K562 (cell line): ENCODE results near the gene VSIG2. TPM values are rescaled to one million over a fixed set of nuclear protein-coding genes. Genes with fewer than 3 reads are reported as not detected.

Source experiments
- ATAC-seq: fragments of 200-7000 bp; cut with Tn5 transposase; 3 replicates; pipeline ENCODE4 v1.9.1; 2020; ENCODE audit warnings: moderate library complexity
- BruUV-seq: library from RNA; stranded (reverse); fragments of 400-500 nt; replicated peaks from 2 replicates; lab custom pipeline; 2021; lab: Mats Ljungman, UMichigan
- CTCF ChIA-PET: fragments of 300-600 bp; formaldehyde crosslinking; extraction: SDS; loops from one replicate; lab custom pipeline; 2021; ENCODE audit warnings: low intra/inter-chr PET ratio; lab: Yijun Ruan, JAX
- POLR2A ChIA-PET: fragments of 300-600, 350-650 bp; sonication (Branson Sonifier 250); formaldehyde crosslinking; extraction: SDS; loops from one replicate; lab custom pipeline; 2021; ENCODE audit warnings: antibody characterized with exemption, inconsistent platforms; lab: Yijun Ruan, JAX
- DNase-seq, 4 experiments: peaks; one replicate each; pipeline versions ENCODE4 v3.0.0 to v3.0.0-alpha.2; 2011 to 2018; ENCODE audit warnings: low spot score in 3 of 4, mixed read lengths in 3 of 4; ENCODE audit errors: extremely low read depth in 1 of 4
- FAIRE-seq: peaks from 2 replicates; lab custom pipeline; 2011; peaks lifted over from hg19 to GRCh38; lab: Jason Lieb, UNC
- H2AFZ ChIP-seq: 2 replicates; pipeline ENCODE4 v1.6.0; 2011; ENCODE audit warnings: low read depth, low read length, control low read depth, inconsistent platforms
- H3K27ac ChIP-seq: fragments of 200-600 bp; 3 replicates; pipeline ENCODE4 v1.8.0; 2011; ENCODE audit warnings: low read depth, mild to moderate bottlenecking, control low read depth, inconsistent platforms, low read length, moderate library complexity, mixed read lengths; ENCODE audit errors: extremely low read depth
- H3K27me3 ChIP-seq, 2 experiments: fragments of 300-600 bp in 1 of 2; 2 replicates in 1 of 2; 3 replicates in 1 of 2; pipeline versions ENCODE4 v1.6.0 to v1.8.0; 2011; ENCODE audit warnings: inconsistent platforms in 2 of 2, low read length in 2 of 2, mild to moderate bottlenecking in 1 of 2, mixed read lengths in 1 of 2, moderate library complexity in 1 of 2; ENCODE audit not compliant: control insufficient read depth in 2 of 2, insufficient read depth in 2 of 2
- H3K36me3 ChIP-seq: fragments of 300-600 bp; 3 replicates; pipeline ENCODE4 v1.8.0; 2011; ENCODE audit warnings: mild to moderate bottlenecking, low read length, inconsistent platforms; ENCODE audit not compliant: control insufficient read depth, insufficient read depth
- H3K4me1 ChIP-seq, 2 experiments: fragments of 200-600 bp in 1 of 2; replicated peaks in 1 of 2; 2 replicates in 1 of 2; 3 replicates in 1 of 2; pipeline versions ENCODE4 v1.5.1 to v1.8.0; 2011; ENCODE audit warnings: inconsistent platforms in 2 of 2, low read length in 2 of 2, mild to moderate bottlenecking in 1 of 2, mixed read lengths in 1 of 2, moderate library complexity in 1 of 2; ENCODE audit not compliant: control insufficient read depth in 2 of 2, insufficient read depth in 2 of 2
- H3K4me2 ChIP-seq: 2 replicates; pipeline ENCODE4 v1.6.1; 2011; ENCODE audit warnings: low read length, control low read depth, inconsistent platforms, mixed read lengths; ENCODE audit not compliant: insufficient read depth
- H3K4me3 ChIP-seq: fragments of 200-600 bp; sonication (generic), shearing (Covaris generic); 2 replicates; pipeline ENCODE4 v1.5.1; 2016; ENCODE audit warnings: control low read depth, inconsistent platforms
- H3K79me2 ChIP-seq: fragments of 200-600 bp; 3 replicates; pipeline ENCODE4 v1.8.0; 2011; ENCODE audit warnings: low read length, inconsistent platforms; ENCODE audit not compliant: control insufficient read depth, insufficient read depth
- H3K9ac ChIP-seq, 2 experiments: 2 replicates each; pipeline versions ENCODE4 v1.6.0 to v1.6.1; 2011; ENCODE audit warnings: low read depth in 2 of 2, low read length in 2 of 2, control low read depth in 1 of 2, inconsistent platforms in 1 of 2, mild to moderate bottlenecking in 1 of 2, mixed read lengths in 1 of 2; ENCODE audit not compliant: insufficient read depth in 1 of 2
- H3K9me1 ChIP-seq: one replicate; pipeline ENCODE4 v1.6.0; 2011; ENCODE audit warnings: inconsistent platforms, mild to moderate bottlenecking, low read length, moderate library complexity; ENCODE audit not compliant: control insufficient read depth, insufficient read depth
- H3K9me3 ChIP-seq: replicated peaks from 2 replicates; pipeline ENCODE4 v1.5.1; 2011; ENCODE audit warnings: low read depth, low read length, inconsistent platforms; ENCODE audit not compliant: control insufficient read depth, insufficient read depth
- H4K20me1 ChIP-seq: replicated peaks from 2 replicates; pipeline ENCODE4 v1.6.1; 2011; ENCODE audit warnings: low read length, inconsistent platforms, mixed read lengths; ENCODE audit not compliant: control insufficient read depth, insufficient read depth
- ATF2 ChIP-seq: sonication (generic); formaldehyde crosslinking; IDR thresholded peaks from 2 replicates; pipeline ENCODE4 v1.8.1; 2022; ENCODE audit warnings: missing genetic modification reagents
- BRF2 ChIP-seq: IDR thresholded peaks from 3 replicates; pipeline ENCODE4 v1.6.1; 2011; ENCODE audit warnings: borderline replicate concordance, mild to moderate bottlenecking; ENCODE audit not compliant: insufficient read length, insufficient read depth
- COPS2 ChIP-seq: fragments of 450-650 bp; conservative IDR thresholded peaks from 2 replicates; pipeline ENCODE4 v1.6.1; 2016; ENCODE audit warnings: mild to moderate bottlenecking, moderate library complexity
- CREB3L1 ChIP-seq: fragments of 450-650 bp; IDR thresholded peaks from 2 replicates; pipeline ENCODE4 v1.6.1; 2014; ENCODE audit warnings: low read depth, mild to moderate bottlenecking, moderate library complexity, borderline replicate concordance
- CREM ChIP-seq: IDR thresholded peaks from 2 replicates; pipeline ENCODE4 v1.6.1; 2014; ENCODE audit warnings: antibody characterized with exemption, low read depth
- GTF2A2 ChIP-seq: IDR thresholded peaks from 2 replicates; pipeline ENCODE4 v1.6.1; 2016; ENCODE audit warnings: mild to moderate bottlenecking, missing genetic modification characterization, missing compliant biosample characterization
- HDAC6 ChIP-seq: IDR thresholded peaks from 2 replicates; pipeline ENCODE4 v1.6.1; 2012; ENCODE audit warnings: low read depth, mild to moderate bottlenecking, control low read depth, inconsistent platforms, low read length, moderate library complexity
- HDAC8 ChIP-seq: fragments of 450-650 bp; IDR thresholded peaks from 2 replicates; pipeline ENCODE4 v1.6.1; 2016; ENCODE audit warnings: mild to moderate bottlenecking, missing genetic modification characterization, moderate library complexity, missing compliant biosample characterization
- KLF1 ChIP-seq: fragments of 450-650 bp; IDR thresholded peaks from 2 replicates; pipeline ENCODE4 v1.6.1; 2016; ENCODE audit warnings: missing genetic modification characterization, missing compliant biosample characterization
- NEUROD1 ChIP-seq: fragments of 150-350 bp; IDR thresholded peaks from 2 replicates; pipeline ENCODE4 v1.6.1; 2014; ENCODE audit warnings: borderline replicate concordance, low read length, low read depth; ENCODE audit not compliant: partially characterized antibody
- NFATC3 ChIP-seq: fragments of 450-650 bp; IDR thresholded peaks from 2 replicates; pipeline ENCODE4 v1.6.1; 2017; ENCODE audit warnings: mild to moderate bottlenecking
- POLR3G ChIP-seq: IDR thresholded peaks from 2 replicates; pipeline ENCODE4 v1.6.1; 2011; ENCODE audit not compliant: insufficient read length, insufficient replicate concordance; ENCODE audit errors: extremely low read depth
- PTTG1 ChIP-seq: fragments of 450-650 bp; IDR thresholded peaks from 2 replicates; pipeline ENCODE4 v1.6.1; 2016; ENCODE audit warnings: low read depth, mild to moderate bottlenecking, missing genetic modification characterization, missing compliant biosample characterization
- ZBTB12 ChIP-seq: fragments of 250-450 bp; sonication (Bioruptor Pico); IDR thresholded peaks from 2 replicates; pipeline ENCODE4 v1.4.0; 2020
- WGBS: fragments of 100-300 bp; shearing (Covaris generic); methylation state at CpG from one replicate; pipeline ENCODE4 v1.1.6; 2016; ENCODE audit warnings: low coverage, mixed read lengths; ENCODE audit not compliant: insufficient coverage; ENCODE audit errors: missing lambda C conversion rate; 5-methylcytosine and 5-hydroxymethylcytosine counted together
- in situ Hi-C: fragments of 300-500 bp; cut with MboI; formaldehyde crosslinking; loops from 4 replicates; pipeline ENCODE4 v1.15.0; 2018; ENCODE audit warnings: inconsistent platforms, mixed read lengths
- intact Hi-C: fragments of 100-400 bp; cut with micrococcal nuclease; formaldehyde crosslinking; loops from 2 replicates; pipeline ENCODE4 v1.14.2; 2022
- polyA plus RNA-seq, 8 experiments: library from polyadenylated mRNA; depleted of rRNA in 4 of 8; stranded (reverse) in 5 of 8; unstranded in 3 of 8; fragments of >200 nt; fragmentation: Nextera tagmentation in 2 of 8; fragmentation: Illumina TruSeq in 1 of 8; extraction: Ambion mirVana in 2 of 8; extraction: Trizol in 1 of 8; gene quantifications; 2 replicates each; pipeline versions ENCODE4 v1.2.1 to v1.2.3, GENCODE V29; 2011 to 2014; ENCODE audit warnings: inconsistent platforms in 1 of 8, missing spikeins in 1 of 8
- total RNA-seq, 7 experiments: library from RNA; depleted of rRNA in 6 of 7; stranded (reverse); fragments of >200 nt in 6 of 7; fragmentation: Illumina TruSeq in 2 of 7; extraction: Trizol in 2 of 7; gene quantifications; 2 replicates each; pipeline versions ENCODE4 v1.2.1 to v1.2.3, GENCODE V29; 2011 to 2021; ENCODE audit warnings: low replicate concordance in 1 of 7

Gene VSIG2
- total and polyA plus RNA-seq, 9 of the 15 experiments (the other 6 are each of a cell fraction or from before 2014, with no cell fraction given) = not detected

GRCh38 chr11:124798991-124799347 is 46.9 kb upstream of the VSIG2 start (continued):
- TF ChIP-seq COPS2 (no peak), BRF2 (no peak)

- Histone ChIP-seq H2AFZ (no peak overlapping the region), H3K27ac (no peak overlapping the region), H4K20me1 (no peaks in the 10 kb centered on the region), H3K36me3 (no peaks in the 10 kb centered on the region; the same call in 2 of the 3 replicates), H3K4me3 (no peak overlapping the region), H3K9ac (no peak overlapping the region), H3K9me1 (no peaks in the 10 kb centered on the region), H3K79me2 (peaks cover 32% of the 10 kb centered on the region), H3K4me2 (no peak overlapping the region), H3K27me3 (no peaks in the 10 kb centered on the region), H3K9me3 (no peaks in the 10 kb centered on the region), H3K4me1 (peaks cover 7 to 16% of the 10 kb centered on the region in 2 experiments; a peak in 3 of 5 replicates)
- intact Hi-C loops = no loop called here
- ATAC-seq = no peak
- in situ Hi-C loops = no loop called here
- ChIA-PET POLR2A (no interaction called here), CTCF (no interaction called here)
- no peak for DNase-seq
- WGBS = 81% methylated on average over 3 of the region's 3 CpGs
- FAIRE-seq = no peak
- no TSS peak for BruUV-seq
- TF ChIP-seq NEUROD1 (no peak), GTF2A2 (no peak), HDAC6 (no peak), NFATC3 (no peak), BRF2 (no peak), ATF2 (CRISPR knock-in tag) (no peak), POLR3G (no peak), KLF1 (tag) (no peak), PTTG1 (tag) (no peak), CREB3L1 (no peak), ZBTB12 (no peak), HDAC8 (tag) (no peak), CREM (no peak)
These were observed 44.3 kb upstream of the VSIG2 start for GRCh38 chr11:124796312-124796711.
